Endothelial cell of umbilical vein (primary cell): ENCODE measurements around the gene CELA1.

Experiments
- CTCF ChIP-seq, 2 donors: IDR thresholded peaks; 1 replicate in 1 of 2; 2 replicates in 1 of 2; pipeline ENCODE4 v1.5.1; 2011; ENCODE audit warnings: low read length in 2 of 2, mild to moderate bottlenecking in 2 of 2, moderate library complexity in 2 of 2, control low read depth in 1 of 2, inconsistent platforms in 1 of 2, low read depth in 1 of 2; ENCODE audit not compliant: insufficient read depth in 1 of 2; ENCODE audit errors: extremely low read depth in 1 of 2
- FOS ChIP-seq: IDR thresholded peaks from 2 replicates; pipeline ENCODE4 v1.6.1; 2011; ENCODE audit warnings: mild to moderate bottlenecking, low read length, moderate library complexity, borderline replicate concordance; ENCODE audit not compliant: insufficient read depth
- JUN ChIP-seq: IDR thresholded peaks from 2 replicates; pipeline ENCODE4 v1.6.1; 2011; ENCODE audit warnings: borderline replicate concordance, low read depth; ENCODE audit not compliant: insufficient read length, insufficient read depth
- MAX ChIP-seq: IDR thresholded peaks from 2 replicates; pipeline ENCODE4 v1.6.1; 2011; ENCODE audit not compliant: insufficient read depth, insufficient read length
- MYC ChIP-seq: IDR thresholded peaks from one replicate; pipeline ENCODE4 v1.6.1; 2011; ENCODE audit warnings: mild to moderate bottlenecking, low read depth, low read length
- POLR2A ChIP-seq: IDR thresholded peaks from 2 replicates; pipeline ENCODE4 v1.6.1; 2012; ENCODE audit warnings: low read depth, mild to moderate bottlenecking, control low read depth, low read length
- POLR2AphosphoS5 ChIP-seq: IDR thresholded peaks from 2 replicates; pipeline ENCODE4 v1.6.1; 2012; ENCODE audit warnings: low read depth, mild to moderate bottlenecking, control low read depth, low read length, moderate library complexity; ENCODE audit not compliant: insufficient read depth

DNA sequence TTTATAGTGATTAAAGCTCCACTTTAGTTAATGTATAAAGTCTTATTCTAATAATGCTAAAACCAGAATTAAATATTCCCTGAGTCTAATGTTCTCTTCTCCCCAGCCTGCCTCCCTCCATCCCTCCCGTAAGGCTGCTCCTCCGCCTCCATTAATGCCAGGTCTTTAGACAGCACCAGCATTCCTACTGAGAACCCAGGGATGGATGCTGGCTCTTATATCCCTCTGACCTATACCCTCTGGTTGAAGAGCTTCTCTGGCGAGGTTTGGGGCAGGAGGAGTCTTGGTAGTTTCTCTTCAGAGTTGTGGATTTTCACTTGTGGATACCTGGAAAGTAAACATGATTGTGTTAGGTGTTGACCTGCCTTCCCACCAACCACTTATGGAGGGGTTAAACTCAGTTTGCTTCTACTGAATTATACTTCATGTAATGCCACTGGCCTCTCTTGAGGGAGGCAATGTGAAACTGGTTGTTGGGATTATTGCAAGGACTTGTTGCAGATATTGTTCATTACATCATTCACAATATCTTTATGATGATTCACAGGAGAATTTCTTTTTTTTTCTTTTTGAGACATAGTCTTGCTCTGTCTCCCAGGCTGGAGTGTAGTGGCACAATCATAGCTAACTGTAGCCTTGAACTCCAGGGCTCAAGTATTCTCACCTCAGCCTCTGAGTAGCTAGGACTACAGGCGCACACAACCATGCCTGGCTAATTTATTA is 65.1 kb downstream of the CELA1 start:
- no peak for TF ChIP-seq MYC
- TF ChIP-seq MAX = no peak
- no peak for TF ChIP-seq POLR2AphosphoS5
- no peak for TF ChIP-seq CTCF (IDR thresholded peaks at IDR 0.05; ENCODE audit: extremely low read depth in 1 of 2, insufficient read depth in 1 of 2, low read depth in 1 of 2, low read length in 2 of 2)
- no peak for TF ChIP-seq JUN
- no peak for TF ChIP-seq FOS
- TF ChIP-seq POLR2A = no peak
